T-cell (primary cell): ENCODE results near the gene GPR45. TPM values are rescaled to one million over a fixed set of nuclear protein-coding genes. Genes with fewer than 3 reads are reported as not detected.
"Not testable (repeated sequence)": the region's sequence is repeated elsewhere in the genome, so short reads cannot be mapped to it uniquely, and the experiment has no call there.

ENCODE experiments used
- ATAC-seq, 4 experiments: fragments of 200-7000 bp in 3 of 4; fragments of 150-1000 bp in 1 of 4; cut with Tn5 transposase; replicated peaks in 1 of 4; 1 replicate in 3 of 4; 2 replicates in 1 of 4; pipeline ENCODE4 v1.10.0; 2021; ENCODE audit warnings: moderate library complexity in 3 of 4, mild to moderate bottlenecking in 2 of 4, moderate number of reproducible peaks in 1 of 4
- CTCF ChIA-PET, 2 donors: fragments of 300-600 bp; sonication (Branson Sonifier 250); formaldehyde crosslinking; loops; one replicate each; lab custom pipeline; 2022; ENCODE audit warnings: antibody characterized with exemption in 2 of 2; lab: Charles Lee
- POLR2A ChIA-PET, 2 donors: fragments of 300-600 bp; sonication (Branson Sonifier 250); formaldehyde crosslinking; loops; one replicate each; lab custom pipeline; 2022; ENCODE audit warnings: antibody characterized with exemption in 2 of 2; lab: Charles Lee
- DNase-seq, 35 experiments: peaks; one replicate each; pipeline versions ENCODE4 v3.0.0 to v3.0.0-alpha.2; 2013 to 2023
- H3K27ac ChIP-seq: one replicate; pipeline ENCODE4 v1.5.1; 2013; ENCODE audit warnings: low read length
- H3K27me3 ChIP-seq, 2 experiments: replicated peaks in 1 of 2; 1 replicate in 1 of 2; 2 replicates in 1 of 2; pipeline versions ENCODE4 v1.6.1 to v1.7.0; 2013; ENCODE audit warnings: low read length in 1 of 2, mixed read lengths in 1 of 2; ENCODE audit not compliant: control insufficient read depth in 2 of 2, insufficient read depth in 2 of 2; ENCODE audit errors: extremely low read depth in 1 of 2
- H3K36me3 ChIP-seq, 2 donors: 1 replicate in 1 of 2; 2 replicates in 1 of 2; pipeline versions ENCODE4 v1.6.1 to v1.7.0; 2013; ENCODE audit warnings: low read length in 1 of 2; ENCODE audit not compliant: control insufficient read depth in 2 of 2, insufficient read depth in 1 of 2; ENCODE audit errors: extremely low read depth in 1 of 2
- H3K4me1 ChIP-seq, 2 experiments: 1 replicate in 1 of 2; 2 replicates in 1 of 2; pipeline versions ENCODE4 v1.6.1 to v1.7.0; 2013; ENCODE audit warnings: low read length in 2 of 2, mixed read lengths in 1 of 2; ENCODE audit not compliant: insufficient read depth in 2 of 2, control insufficient read depth in 1 of 2; ENCODE audit errors: extremely low read depth in 1 of 2
- H3K4me3 ChIP-seq, 2 donors: 1 replicate in 1 of 2; 2 replicates in 1 of 2; pipeline versions ENCODE4 v1.5.1 to v1.7.0; 2013; ENCODE audit warnings: mild to moderate bottlenecking in 2 of 2, low read length in 1 of 2, moderate library complexity in 1 of 2; ENCODE audit not compliant: control insufficient read depth in 1 of 2; ENCODE audit errors: extremely low read depth in 1 of 2
- H3K9me3 ChIP-seq: 2 replicates; pipeline ENCODE4 v1.7.0; 2013
- H3K27ac Mint-ChIP-seq, 2 donors: one replicate each; pipeline ENCODE4 v1.8.0; 2020 to 2021; ENCODE audit warnings: mild to moderate bottlenecking in 2 of 2, mixed read lengths in 2 of 2
- H3K27me3 Mint-ChIP-seq, 2 donors: one replicate each; pipeline ENCODE4 v1.8.0; 2021 to 2022; ENCODE audit warnings: mixed read lengths in 2 of 2
- H3K36me3 Mint-ChIP-seq: one replicate; pipeline ENCODE4 v1.8.0; 2021; ENCODE audit warnings: mixed read lengths
- H3K4me1 Mint-ChIP-seq, 3 donors: one replicate each; pipeline ENCODE4 v1.8.0; 2020 to 2022; ENCODE audit warnings: mixed read lengths in 3 of 3, mild to moderate bottlenecking in 1 of 3
- H3K4me3 Mint-ChIP-seq, 3 donors: one replicate each; pipeline ENCODE4 v1.8.0; 2020 to 2022; ENCODE audit warnings: mild to moderate bottlenecking in 3 of 3, mixed read lengths in 3 of 3, moderate library complexity in 3 of 3
- H3K9me3 Mint-ChIP-seq, 3 donors: one replicate each; pipeline ENCODE4 v1.8.0; 2020 to 2022; ENCODE audit warnings: mixed read lengths in 3 of 3
- WGBS: methylation state at CpG from one replicate; pipeline ENCODE4 v1.1.5; 2013; ENCODE audit warnings: missing lambda C conversion rate; ENCODE audit not compliant: insufficient coverage; 5-methylcytosine and 5-hydroxymethylcytosine counted together
- total RNA-seq, 35 experiments: library from RNA in 6 of 35; stranded (reverse) in 6 of 35; fragments of 120-200 nt in 1 of 35; gene quantifications; one replicate each; pipeline versions ENCODE4 v1.2.1 to v1.2.4 and lab custom pipeline; 2013 to 2026

GPR45 gene
- total RNA-seq, 5 donors from 2014 or later (not counting 1 experiment from before 2014, with no cell fraction given) = not detected

GRCh38 chr2:105251016-105251648, 9.6 kb downstream of the GPR45 start:
- H3K4me3 ChIP-seq, H3K36me3 ChIP-seq, H3K36me3 Mint-ChIP-seq, DNase-seq, POLR2A ChIA-PET, H3K27me3 Mint-ChIP-seq, H3K4me3 Mint-ChIP-seq, H3K27me3 ChIP-seq, H3K9me3 Mint-ChIP-seq, H3K4me1 ChIP-seq, H3K27ac ChIP-seq, H3K4me1 Mint-ChIP-seq, ATAC-seq, H3K27ac Mint-ChIP-seq, H3K9me3 ChIP-seq, CTCF ChIA-PET: not testable (repeated sequence)
- 95% methylated on average over 18 of the region's 43 CpGs for WGBS

GRCh38 chr2:105252271-105252670, 10.7 kb downstream of the GPR45 start:
- POLR2A ChIA-PET = no interaction called here
- no peak for ATAC-seq
- DNase-seq = no peak
- Mint-ChIP-seq H3K4me3 (no peak overlapping the region), H3K9me3 (no peaks in the 10 kb centered on the region), H3K27me3 (peaks cover 0 to 5% of the 10 kb centered on the region in 2 donors), H3K4me1 (no peaks in the 10 kb centered on the region), H3K27ac (no peak overlapping the region), H3K36me3 (no peaks in the 10 kb centered on the region)
- no peaks in the 10 kb centered on the region for H3K9me3 ChIP-seq
- CTCF ChIA-PET = no interaction called here
- peaks cover 0 to 2% of the 10 kb centered on the region in 2 experiments for H3K27me3 ChIP-seq
- WGBS = 100% methylated on average over 1 of the region's 2 CpGs
- H3K4me3 ChIP-seq = no peak overlapping the region
- no peaks in the 10 kb centered on the region for H3K36me3 ChIP-seq
- H3K27ac ChIP-seq = no peak overlapping the region
- H3K4me1 ChIP-seq = no peaks in the 10 kb centered on the region

- Mint-ChIP-seq H3K36me3 (no peaks in the 10 kb centered on the region), H3K9me3 (no peaks in the 10 kb centered on the region), H3K27me3 (peaks cover 0 to 5% of the 10 kb centered on the region in 2 donors), H3K27ac (no peak overlapping the region), H3K4me3 (no peak overlapping the region), H3K4me1 (no peaks in the 10 kb centered on the region)
- 80% methylated on average over 1 of the region's 5 CpGs for WGBS
- H3K4me3 ChIP-seq = no peak overlapping the region
- ATAC-seq (no peak), DNase-seq (no peak)
- CTCF ChIA-PET = no interaction called here
- no peak overlapping the region for H3K27ac ChIP-seq
- POLR2A ChIA-PET = no interaction called here
- H3K36me3 ChIP-seq = no peaks in the 10 kb centered on the region
- H3K9me3 ChIP-seq = no peaks in the 10 kb centered on the region
- H3K4me1 ChIP-seq = no peaks in the 10 kb centered on the region
- no peaks in the 10 kb centered on the region for H3K27me3 ChIP-seq
Measured at GRCh38 chr2:105254531-105255210, 13.1 kb downstream of the GPR45 start.

- WGBS = 70% methylated on average over 1 of the region's 2 CpGs
- H3K4me1 ChIP-seq = no peaks in the 10 kb centered on the region
- H3K27ac ChIP-seq = no peak overlapping the region
- Mint-ChIP-seq H3K27ac (no peak overlapping the region), H3K27me3 (peaks cover 0 to 5% of the 10 kb centered on the region in 2 donors), H3K9me3 (no peaks in the 10 kb centered on the region), H3K4me3 (no peak overlapping the region), H3K36me3 (peaks cover under 1% of the 10 kb centered on the region), H3K4me1 (no peaks in the 10 kb centered on the region)
- no peak overlapping the region for H3K4me3 ChIP-seq
- ATAC-seq (no peak), DNase-seq (no peak)
- no peaks in the 10 kb centered on the region for H3K36me3 ChIP-seq
- no peaks in the 10 kb centered on the region for H3K9me3 ChIP-seq
- POLR2A ChIA-PET = no interaction called here
- CTCF ChIA-PET = no interaction called here
- H3K27me3 ChIP-seq = no peaks in the 10 kb centered on the region
Measured at GRCh38 chr2:105255979-105256378, 14.4 kb downstream of the GPR45 start.

GRCh38 chr2:105256431-105257047, 15.0 kb downstream of the GPR45 start:
- H3K27me3 Mint-ChIP-seq = peaks cover 0 to 5% of the 10 kb centered on the region in 2 donors
- no peaks in the 10 kb centered on the region for H3K9me3 Mint-ChIP-seq
- ATAC-seq (no peak), DNase-seq (no peak)
- H3K27ac Mint-ChIP-seq = no peak overlapping the region
- no peak overlapping the region for H3K4me3 ChIP-seq
- ChIA-PET POLR2A (no interaction called here), CTCF (no interaction called here)
- no peaks in the 10 kb centered on the region for H3K4me1 ChIP-seq
- no peaks in the 10 kb centered on the region for H3K4me1 Mint-ChIP-seq
- no peaks in the 10 kb centered on the region for H3K9me3 ChIP-seq
- H3K4me3 Mint-ChIP-seq = no peak overlapping the region
- no peaks in the 10 kb centered on the region for H3K27me3 ChIP-seq
- peaks cover 3% of the 10 kb centered on the region for H3K36me3 Mint-ChIP-seq
- 89% methylated on average over 9 of the region's 11 CpGs for WGBS
- H3K27ac ChIP-seq = no peak overlapping the region
- no peaks in the 10 kb centered on the region for H3K36me3 ChIP-seq

- H3K9me3 ChIP-seq = no peaks in the 10 kb centered on the region
Measured at GRCh38 chr2:105257981-105258380, 16.4 kb downstream of the GPR45 start.

More at GRCh38 chr2:105257981-105258380, 16.4 kb downstream of the GPR45 start:
- 93% methylated on average over 2 of the region's 3 CpGs for WGBS
- H3K4me1 Mint-ChIP-seq = no peaks in the 10 kb centered on the region
- no peak overlapping the region for H3K4me3 Mint-ChIP-seq
- H3K27me3 Mint-ChIP-seq = peaks cover 0 to 5% of the 10 kb centered on the region in 2 donors
- CTCF ChIA-PET = no interaction called here
- Histone ChIP-seq H3K27ac (no peak overlapping the region), H3K36me3 (peaks cover 0 to 5% of the 10 kb centered on the region in 2 donors), H3K27me3 (no peaks in the 10 kb centered on the region), H3K4me3 (no peak overlapping the region), H3K4me1 (no peaks in the 10 kb centered on the region)
- no peaks in the 10 kb centered on the region for H3K9me3 Mint-ChIP-seq
- no peak overlapping the region for H3K27ac Mint-ChIP-seq
- POLR2A ChIA-PET = no interaction called here
- ATAC-seq (no peak), DNase-seq (no peak)
- H3K36me3 Mint-ChIP-seq = peaks cover 8% of the 10 kb centered on the region
